Activated CD8-positive, alpha-beta memory T cell treated with anti-CD3 and anti-CD28 coated beads, Interleukin-2, amount 10 ng/mL, durations not matched to agents 7 days and 5 days (primary cell): ENCODE measurements around the gene CPT1A. TPM values are rescaled to one million over a fixed set of nuclear protein-coding genes. Genes with fewer than 3 reads are reported as not detected.

Experiments
- ATAC-seq: fragments of 150-1000 bp; cut with Tn5 transposase; one replicate; pipeline ENCODE4 v1.10.0; 2021; ENCODE audit warnings: moderate library complexity
- CTCF ChIA-PET: fragments of 350-600 bp; sonication (Branson Sonifier 250); formaldehyde crosslinking; loops from one replicate; lab custom pipeline; 2021; ENCODE audit warnings: antibody characterized with exemption; lab: Charles Lee
- DNase-seq: peaks from one replicate; pipeline ENCODE4 v3.0.0-alpha.2; 2020
- H3K27ac Mint-ChIP-seq: one replicate; pipeline ENCODE4 v1.8.0; 2021; ENCODE audit warnings: mild to moderate bottlenecking, mixed read lengths
- H3K27me3 Mint-ChIP-seq: one replicate; pipeline ENCODE4 v1.8.0; 2021; ENCODE audit warnings: mixed read lengths
- H3K36me3 Mint-ChIP-seq: one replicate; pipeline ENCODE4 v1.8.0; 2021; ENCODE audit warnings: mild to moderate bottlenecking, mixed read lengths
- H3K4me1 Mint-ChIP-seq: one replicate; pipeline ENCODE4 v1.8.0; 2021; ENCODE audit warnings: mixed read lengths
- H3K4me3 Mint-ChIP-seq: one replicate; pipeline ENCODE4 v1.8.0; 2021; ENCODE audit warnings: mild to moderate bottlenecking, moderate library complexity, mixed read lengths
- H3K9me3 Mint-ChIP-seq: one replicate; pipeline ENCODE4 v1.8.0; 2022; ENCODE audit warnings: low read depth, mixed read lengths
- total RNA-seq, 2 experiments: library from RNA; stranded (reverse); gene quantifications; one replicate each; pipeline ENCODE4 v1.2.3, GENCODE V29; 2021

CPT1A gene
- total RNA-seq, 2 experiments from 2014 or later: 36.4 to 46.1 TPM

GRCh38 chr11:68711114-68711513 lies 130.6 kb downstream of the CPT1A start:
- Mint-ChIP-seq H3K4me3 (no peak overlapping the region), H3K27ac (no peak overlapping the region), H3K9me3 (no peaks in the 10 kb centered on the region), H3K36me3 (no peaks in the 10 kb centered on the region), H3K27me3 (no peaks in the 10 kb centered on the region), H3K4me1 (no peaks in the 10 kb centered on the region)
- CTCF ChIA-PET: no interaction called here
- DNase-seq (no peak), ATAC-seq (no peak)

- Mint-ChIP-seq H3K27me3 (peaks cover under 1% of the 10 kb centered on the region), H3K4me1 (no peaks in the 10 kb centered on the region), H3K36me3 (no peaks in the 10 kb centered on the region), H3K27ac (no peak overlapping the region), H3K9me3 (no peaks in the 10 kb centered on the region), H3K4me3 (no peak overlapping the region)
- ATAC-seq: no peak
- CTCF ChIA-PET: no interaction called here
- DNase-seq: no peak
Measured at GRCh38 chr11:68710409-68710808, 131.3 kb downstream of the CPT1A start.

GRCh38 chr11:68709062-68709461 lies 132.7 kb downstream of the CPT1A start:
- Mint-ChIP-seq H3K4me1 (no peaks in the 10 kb centered on the region), H3K9me3 (no peaks in the 10 kb centered on the region), H3K27me3 (peaks cover 4% of the 10 kb centered on the region), H3K27ac (no peak overlapping the region), H3K4me3 (no peak overlapping the region), H3K36me3 (no peaks in the 10 kb centered on the region)
- CTCF ChIA-PET: no interaction called here
- ATAC-seq: no peak
- DNase-seq: no peak

- ATAC-seq: no peak
- Mint-ChIP-seq H3K9me3 (no peaks in the 10 kb centered on the region), H3K27me3 (peaks cover 8% of the 10 kb centered on the region), H3K27ac (no peak overlapping the region), H3K36me3 (no peaks in the 10 kb centered on the region), H3K4me1 (no peaks in the 10 kb centered on the region), H3K4me3 (no peak overlapping the region)
- no peak for DNase-seq
- CTCF ChIA-PET: no interaction called here
Measured at GRCh38 chr11:68707527-68707926, 134.2 kb downstream of the CPT1A start.

GRCh38 chr11:68704887-68705286 lies 136.8 kb downstream of the CPT1A start:
- Mint-ChIP-seq H3K36me3 (no peaks in the 10 kb centered on the region), H3K4me1 (no peaks in the 10 kb centered on the region), H3K27me3 (peaks cover 19% of the 10 kb centered on the region), H3K4me3 (no peak overlapping the region), H3K27ac (no peak overlapping the region), H3K9me3 (no peaks in the 10 kb centered on the region)
- DNase-seq (no peak), ATAC-seq (no peak)
- CTCF ChIA-PET: no interaction called here

Other genes starting within 250 kb of the CPT1A start
- gene GAL, start 157.4 kb downstream of the CPT1A start, total RNA-seq: not detected
- 10 to 100 TPM in 1 of 2 experiments, 1 to 10 TPM in 1; 3.3 to 11.8 TPM for gene TESMIN, start 90.4 kb downstream of the CPT1A start, total RNA-seq
- gene MRPL21, start 61.9 kb upstream of the CPT1A start, total RNA-seq: 10 to 100 TPM; 56.6 to 70.2 TPM
- 10 to 100 TPM; 27.3 to 27.7 TPM for gene IGHMBP2, start 62.0 kb upstream of the CPT1A start, total RNA-seq
- not detected for gene MRGPRD, start 139.1 kb upstream of the CPT1A start, total RNA-seq
- not detected for gene MRGPRF, start 171.3 kb upstream of the CPT1A start, total RNA-seq
- 10 to 100 TPM; 15.3 to 20.6 TPM for gene TPCN2, start 207.0 kb upstream of the CPT1A start, total RNA-seq